H1 (cell line): ENCODE measurements around the gene EPHB3. TPM values are rescaled to one million over a fixed set of nuclear protein-coding genes. Genes with fewer than 3 reads are reported as not detected.

ENCODE experiments used
- CTCF ChIA-PET: fragments of 300-600 bp; sonication (Branson Sonifier 250); formaldehyde crosslinking; loops from one replicate; lab custom pipeline; 2021; ENCODE audit not compliant: partially characterized antibody; lab: Charles Lee
- POLR2A ChIA-PET: fragments of 300-600 bp; sonication (Branson Sonifier 250); formaldehyde crosslinking; loops from one replicate; lab custom pipeline; 2021; ENCODE audit warnings: inconsistent platforms; ENCODE audit not compliant: partially characterized antibody; lab: Charles Lee
- DNase-seq, 2 experiments: peaks; one replicate each; pipeline versions ENCODE4 v3.0.0 to v3.0.0-alpha.2; 2010 to 2022; ENCODE audit warnings: low spot score in 2 of 2, low read depth in 1 of 2, mixed read lengths in 1 of 2
- FAIRE-seq: peaks from 2 replicates; lab custom pipeline; 2011; peaks lifted over from hg19 to GRCh38; lab: Jason Lieb, UNC
- H2AFZ ChIP-seq: 2 replicates; pipeline ENCODE4 v1.8.1; 2012; ENCODE audit warnings: low read length, inconsistent platforms
- H2AK5ac ChIP-seq: 2 replicates; pipeline ENCODE4 v1.6.1; 2013; ENCODE audit warnings: low read depth, low read length
- H2BK120ac ChIP-seq: replicated peaks from 2 replicates; pipeline ENCODE3; 2013; ENCODE audit warnings: low read depth, low read length, inconsistent platforms
- H2BK12ac ChIP-seq: 2 replicates; pipeline ENCODE4 v1.6.1; 2013; ENCODE audit warnings: low read depth, low read length
- H2BK15ac ChIP-seq: 2 replicates; pipeline ENCODE4 v1.6.1; 2013; ENCODE audit warnings: low read length
- H2BK20ac ChIP-seq: 2 replicates; pipeline ENCODE4 v1.6.1; 2013; ENCODE audit warnings: low read length
- H2BK5ac ChIP-seq: 2 replicates; pipeline ENCODE4 v1.6.1; 2013; ENCODE audit warnings: low read depth, low read length
- H3K14ac ChIP-seq: 2 replicates; pipeline ENCODE4 v1.6.1; 2013; ENCODE audit warnings: inconsistent platforms; ENCODE audit not compliant: insufficient read length
- H3K18ac ChIP-seq: 2 replicates; pipeline ENCODE4 v1.6.1; 2013; ENCODE audit warnings: low read length; ENCODE audit errors: extremely low read depth
- H3K23ac ChIP-seq: 2 replicates; pipeline ENCODE4 v1.6.1; 2013; ENCODE audit warnings: inconsistent platforms; ENCODE audit not compliant: insufficient read length
- H3K23me2 ChIP-seq: 2 replicates; pipeline ENCODE4 v1.6.1; 2013; ENCODE audit warnings: low read depth, low read length
- H3K27ac ChIP-seq: 2 replicates; pipeline ENCODE4 v1.6.1; 2011; ENCODE audit warnings: low read depth, low read length, inconsistent platforms
- H3K27me3 ChIP-seq, 4 experiments: replicated peaks in 1 of 4; 1 replicate in 1 of 4; 2 replicates in 3 of 4; pipeline versions ENCODE4 v1.6.1 to v1.8.1; 2011 to 2013; ENCODE audit warnings: low read length in 3 of 4, mild to moderate bottlenecking in 3 of 4, inconsistent platforms in 2 of 4, mixed read lengths in 2 of 4, moderate library complexity in 1 of 4; ENCODE audit not compliant: control insufficient read depth in 3 of 4, insufficient read depth in 3 of 4; ENCODE audit errors: extremely low read depth in 1 of 4
- H3K36me3 ChIP-seq, 4 experiments: 2 replicates each; pipeline versions ENCODE4 v1.6.1 to v1.8.1; 2011 to 2013; ENCODE audit warnings: mild to moderate bottlenecking in 4 of 4, low read length in 3 of 4, moderate library complexity in 2 of 4, control low read depth in 1 of 4, inconsistent platforms in 1 of 4; ENCODE audit not compliant: insufficient read depth in 4 of 4, control insufficient read depth in 2 of 4
- H3K4ac ChIP-seq: replicated peaks from 2 replicates; pipeline ENCODE3; 2013; ENCODE audit warnings: low read length, low read depth, mixed read lengths, inconsistent platforms; ENCODE audit not compliant: insufficient read length
- H3K4me1 ChIP-seq, 4 experiments: replicated peaks in 1 of 4; 1 replicate in 1 of 4; 2 replicates in 3 of 4; pipeline versions ENCODE4 v1.6.1 to v1.8.1; 2011 to 2013; ENCODE audit warnings: low read length in 3 of 4, inconsistent platforms in 2 of 4, mixed read lengths in 1 of 4; ENCODE audit not compliant: insufficient read depth in 4 of 4, control insufficient read depth in 3 of 4
- H3K4me2 ChIP-seq, 2 experiments: 2 replicates each; pipeline versions ENCODE4 v1.6.1 to v1.8.1; 2011 to 2013; ENCODE audit warnings: low read depth in 2 of 2, low read length in 2 of 2, control low read depth in 1 of 2, inconsistent platforms in 1 of 2, mild to moderate bottlenecking in 1 of 2; ENCODE audit not compliant: insufficient read depth in 1 of 2
- H3K4me3 ChIP-seq, 4 experiments: fragments of 200-600, 300-600 bp in 1 of 4; sonication (generic), shearing (Covaris generic), sonication (Bioruptor Twin) in 1 of 4; 2 replicates each; pipeline versions ENCODE4 v1.5.1 to v1.8.1; 2011 to 2016; ENCODE audit warnings: low read length in 4 of 4, low read depth in 3 of 4, control low read depth in 2 of 4, inconsistent platforms in 2 of 4, mild to moderate bottlenecking in 2 of 4, mixed read lengths in 1 of 4, moderate library complexity in 1 of 4; ENCODE audit not compliant: insufficient read depth in 2 of 4; ENCODE audit errors: extremely low read depth in 1 of 4
- H3K56ac ChIP-seq: replicated peaks from 2 replicates; pipeline ENCODE3; 2013; ENCODE audit warnings: low read depth, mild to moderate bottlenecking, mixed read lengths, low read length, inconsistent platforms; ENCODE audit not compliant: insufficient read length
- H3K79me1 ChIP-seq: 2 replicates; pipeline ENCODE4 v1.6.1; 2013; ENCODE audit warnings: low read depth, low read length, control low read depth
- H3K79me2 ChIP-seq, 2 experiments: 2 replicates each; pipeline versions ENCODE4 v1.6.1 to v1.8.1; 2012 to 2013; ENCODE audit warnings: low read length in 2 of 2, mild to moderate bottlenecking in 2 of 2, inconsistent platforms in 1 of 2; ENCODE audit not compliant: insufficient read depth in 2 of 2, control insufficient read depth in 1 of 2
- H3K9ac ChIP-seq, 4 experiments: replicated peaks in 1 of 4; 1 replicate in 1 of 4; 2 replicates in 3 of 4; pipeline versions ENCODE4 v1.6.1 to v1.8.1; 2011 to 2013; ENCODE audit warnings: low read depth in 3 of 4, low read length in 3 of 4, control low read depth in 2 of 4, mild to moderate bottlenecking in 2 of 4, moderate library complexity in 2 of 4, inconsistent platforms in 1 of 4; ENCODE audit errors: extremely low read depth in 1 of 4
- H3K9me3 ChIP-seq, 2 experiments: 2 replicates each; pipeline versions ENCODE4 v1.6.1 to v1.8.1; 2012 to 2013; ENCODE audit warnings: mild to moderate bottlenecking in 2 of 2, moderate library complexity in 2 of 2, control low read depth in 1 of 2, inconsistent platforms in 1 of 2, low read depth in 1 of 2, low read length in 1 of 2, mixed read lengths in 1 of 2; ENCODE audit not compliant: insufficient read depth in 2 of 2
- H4K20me1 ChIP-seq, 2 experiments: replicated peaks in 1 of 2; 2 replicates each; pipeline versions ENCODE3 to v1.8.1; 2011 to 2013; ENCODE audit warnings: inconsistent platforms in 2 of 2, low read length in 2 of 2, mild to moderate bottlenecking in 1 of 2; ENCODE audit not compliant: insufficient read depth in 2 of 2, control insufficient read depth in 1 of 2
- H4K5ac ChIP-seq: 2 replicates; pipeline ENCODE4 v1.6.1; 2013; ENCODE audit warnings: low read length, low read depth, mixed read lengths, inconsistent platforms; ENCODE audit not compliant: insufficient read length
- H4K8ac ChIP-seq: 2 replicates; pipeline ENCODE4 v1.8.0; 2013; ENCODE audit warnings: mild to moderate bottlenecking, moderate library complexity, low read length, inconsistent platforms; ENCODE audit not compliant: insufficient read depth; ENCODE audit errors: extremely low read depth
- H4K91ac ChIP-seq: replicated peaks from 2 replicates; pipeline ENCODE3; 2013; ENCODE audit warnings: low read length, mixed read lengths, inconsistent platforms; ENCODE audit not compliant: insufficient read length
- BACH1 ChIP-seq: IDR thresholded peaks from 2 replicates; pipeline ENCODE4 v1.6.1; 2012; ENCODE audit warnings: low read length, improper control_type of control experiment
- CBX8 ChIP-seq: fragments of 300-800, 300-1000 bp; sonication (generic); IDR thresholded peaks from 2 replicates; pipeline ENCODE4 v1.7.1; 2016; ENCODE audit warnings: low read depth, low read length, borderline replicate concordance
- CHD2 ChIP-seq: IDR thresholded peaks from 2 replicates; pipeline ENCODE4 v1.6.1; 2012; ENCODE audit warnings: low read length, improper control_type of control experiment
- CTCF ChIP-seq, 3 experiments: IDR thresholded peaks; 1 replicate in 2 of 3; 2 replicates in 1 of 3; pipeline versions ENCODE4 v1.5.1 to v1.6.1; 2011; ENCODE audit warnings: low read length in 3 of 3, mild to moderate bottlenecking in 3 of 3, inconsistent platforms in 2 of 3, low read depth in 1 of 3, moderate library complexity in 1 of 3; ENCODE audit not compliant: insufficient read depth in 1 of 3; ENCODE audit errors: control extremely low read depth in 1 of 3
- JUND ChIP-seq: IDR thresholded peaks from 2 replicates; pipeline ENCODE4 v1.6.1; 2011; ENCODE audit warnings: mild to moderate bottlenecking, improper control_type of control experiment, low read length
- KDM4A ChIP-seq: IDR thresholded peaks from one replicate; pipeline ENCODE4 v1.7.1; 2012; ENCODE audit warnings: low read depth, mild to moderate bottlenecking, moderate library complexity, low read length, inconsistent platforms; ENCODE audit not compliant: severe bottlenecking
- MAFK ChIP-seq: IDR thresholded peaks from 2 replicates; pipeline ENCODE4 v1.6.1; 2012; ENCODE audit warnings: low read depth, mild to moderate bottlenecking, improper control_type of control experiment, low read length
- RFX5 ChIP-seq: IDR thresholded peaks from 2 replicates; pipeline ENCODE4 v1.6.1; 2011; ENCODE audit warnings: low read depth, low read length, improper control_type of control experiment, borderline replicate concordance
- SP1 ChIP-seq: IDR thresholded peaks from 2 replicates; pipeline ENCODE4 v1.6.1; 2011; ENCODE audit warnings: low read depth, low read length
- SP4 ChIP-seq: IDR thresholded peaks from 2 replicates; pipeline ENCODE4 v1.6.1; 2012; ENCODE audit warnings: low read length, inconsistent platforms
- WGBS, 2 experiments: shearing (Covaris generic) in 1 of 2; methylation state at CpG; one replicate each; pipeline versions ENCODE4 v1.1.6 to v1.1.7; 2013 to 2015; ENCODE audit warnings: low lambda C conversion rate in 2 of 2, mixed read lengths in 2 of 2, inconsistent platforms in 1 of 2, low coverage in 1 of 2, missing lambda C conversion rate in 1 of 2; ENCODE audit not compliant: insufficient replicate concordance in 2 of 2, insufficient coverage in 1 of 2, insufficient read length in 1 of 2; ENCODE audit errors: extremely low coverage in 1 of 2, missing lambda C conversion rate in 1 of 2; 5-methylcytosine and 5-hydroxymethylcytosine counted together
- polyA plus RNA-seq, 7 experiments: library from polyadenylated mRNA; depleted of rRNA in 3 of 7; stranded (reverse) in 5 of 7; unstranded in 2 of 7; fragments of >200 nt in 5 of 7; fragments of 200-250 nt in 2 of 7; gene quantifications; 1 replicate in 5 of 7; 2 replicates in 1 of 7; 4 replicates in 1 of 7; pipeline versions ENCODE4 v1.2.1 to v1.2.3, GENCODE V29; 2011 to 2013; ENCODE audit warnings: missing spikeins in 2 of 7, mixed read lengths in 2 of 7
- total RNA-seq: library from RNA; stranded (reverse); fragmentation: NEBNext Ultra II Directional; extraction: Animal tissue kit (Norgen Biotek cat#: 25700); gene quantifications from 2 replicates; pipeline ENCODE4 v1.2.1, GENCODE V29; 2021

Gene EPHB3
- total and polyA plus RNA-seq, 2 of the 8 experiments (the other 6 are each of a cell fraction or from before 2014, with no cell fraction given), result 0.41 to 0.91 TPM

GRCh38 chr3:184572633-184573270 lies 11.2 kb downstream of the EPHB3 start:
- H3K9ac ChIP-seq, result no peak overlapping the region
- 93% methylated on average over 27 of the region's 33 CpGs; no CpG with 5 or more reads in 1 of the 2 experiments for WGBS, 2 experiments
- H4K5ac ChIP-seq, result no peak overlapping the region
- ChIA-PET CTCF (interaction anchor here (0.9 to 2.5 kb wide), 7 partner anchors 8 to 217 kb away, joined by 4 to 9 read pairs (median 5); no protein-coding TSS in a partner anchor), POLR2A (interaction anchor here (1.2 to 3.9 kb wide), 3 partner anchors 11 to 12 kb away, joined by 3 to 16 read pairs (median 3); partner anchors contain the start of gene EPHB3)
- no peak overlapping the region for H3K27ac ChIP-seq
- H3K23ac ChIP-seq, result no peak overlapping the region
- peak overlapping the region; percentile 83; the same call in 1 of the 2 replicates for H2BK20ac ChIP-seq
- H4K91ac ChIP-seq, result no peak overlapping the region
- H3K56ac ChIP-seq, result no peak overlapping the region
- no peak overlapping the region for H3K14ac ChIP-seq
- H3K23me2 ChIP-seq, result peaks cover 16% of the 10 kb centered on the region
- no peak overlapping the region for H3K4me3 ChIP-seq
- H3K79me2 ChIP-seq, result no peaks in the 10 kb centered on the region
- H3K4me2 ChIP-seq, result no peak overlapping the region
- no peaks in the 10 kb centered on the region for H3K79me1 ChIP-seq
- peaks cover 2 to 10% of the 10 kb centered on the region in 2 experiments for H4K20me1 ChIP-seq
- 0 out of 2 replicates have a peak overlapping the region, but pooled peaks have one; percentile 27 for H3K18ac ChIP-seq
- no peak overlapping the region for H3K4ac ChIP-seq
- DNase-seq (no peak), FAIRE-seq (no peak)
- peaks cover 26 to 60% (median 49%) of the 10 kb centered on the region in 4 experiments for H3K27me3 ChIP-seq
- no peak overlapping the region for H2AK5ac ChIP-seq
- H2BK120ac ChIP-seq, result no peak overlapping the region
- no peaks in the 10 kb centered on the region for H3K9me3 ChIP-seq
- H2BK12ac ChIP-seq, result no peak overlapping the region; the same call in 1 of the 2 replicates
- H2AFZ ChIP-seq, result no peak overlapping the region
- H2BK15ac ChIP-seq, result peak overlapping the region; percentile 50; the same call in 1 of the 2 replicates
- no peak overlapping the region for H2BK5ac ChIP-seq
- peak overlapping the region; percentile 43; the same call in 1 of the 2 replicates for H4K8ac ChIP-seq
- H3K4me1 ChIP-seq, result peaks cover 0 to 38% (median 29%) of the 10 kb centered on the region in 4 experiments; a peak in 6 of 7 replicates
- no peaks in the 10 kb centered on the region for H3K36me3 ChIP-seq
- TF ChIP-seq RFX5 (no peak), MAFK (no peak), CHD2 (no peak), SP1 (no peak), CTCF (IDR thresholded peaks at IDR 0.05; ENCODE audit: control extremely low read depth in 1 of 3, insufficient read depth in 1 of 3, low read depth in 1 of 3, low read length in 3 of 3) (no peak), SP4 (no peak), CBX8 (no peak), BACH1 (no peak), JUND (no peak), KDM4A (no peak)
